Forelimb muscle (tissue), 1 donor: Measurements from ENCODE around the gene EIF4G1. TPM values are rescaled to one million over a fixed set of nuclear protein-coding genes. Genes with fewer than 3 reads are reported as not detected.

Experiments used
- DNase-seq: peaks from one replicate; pipeline ENCODE4 v3.0.0-alpha.2; 2013; ENCODE audit warnings: low read depth
- polyA plus RNA-seq: library from polyadenylated mRNA; unstranded; fragments of 120-200 nt; gene quantifications from one replicate; pipeline ENCODE4 v1.2.1, GENCODE V29; 2013; ENCODE audit not compliant: insufficient read length

The EIF4G1 gene
- polyA plus RNA-seq, 1 donor: 171 TPM

DNA sequence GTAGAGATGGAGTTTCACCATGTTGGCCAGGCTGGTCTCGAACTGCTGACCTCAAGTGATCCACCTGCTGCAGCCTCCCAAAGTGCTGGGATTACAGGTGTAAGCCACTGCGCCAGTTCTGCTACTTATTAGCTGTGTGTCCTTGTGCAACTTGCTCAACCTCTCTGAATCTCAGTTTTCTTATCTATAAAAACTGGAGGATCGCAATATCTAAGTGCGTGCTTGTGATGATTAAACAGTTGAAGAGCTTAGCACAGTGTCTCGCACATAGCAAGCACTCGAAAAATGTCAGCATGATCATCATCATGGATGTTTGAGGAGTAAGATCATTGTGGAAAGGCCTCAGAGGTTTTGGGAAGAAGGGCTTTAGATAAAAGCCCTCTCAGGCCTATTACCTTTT lies 36.2 kb downstream of the EIF4G1 start:
- no peak for DNase-seq

- DNase-seq: no peak
Observed at GRCh38 chr3:184351511-184352148, 37.2 kb downstream of the EIF4G1 start.

GRCh38 chr3:184352149-184352785 lies 37.9 kb downstream of the EIF4G1 start:
- DNase-seq: no peak

DNA sequence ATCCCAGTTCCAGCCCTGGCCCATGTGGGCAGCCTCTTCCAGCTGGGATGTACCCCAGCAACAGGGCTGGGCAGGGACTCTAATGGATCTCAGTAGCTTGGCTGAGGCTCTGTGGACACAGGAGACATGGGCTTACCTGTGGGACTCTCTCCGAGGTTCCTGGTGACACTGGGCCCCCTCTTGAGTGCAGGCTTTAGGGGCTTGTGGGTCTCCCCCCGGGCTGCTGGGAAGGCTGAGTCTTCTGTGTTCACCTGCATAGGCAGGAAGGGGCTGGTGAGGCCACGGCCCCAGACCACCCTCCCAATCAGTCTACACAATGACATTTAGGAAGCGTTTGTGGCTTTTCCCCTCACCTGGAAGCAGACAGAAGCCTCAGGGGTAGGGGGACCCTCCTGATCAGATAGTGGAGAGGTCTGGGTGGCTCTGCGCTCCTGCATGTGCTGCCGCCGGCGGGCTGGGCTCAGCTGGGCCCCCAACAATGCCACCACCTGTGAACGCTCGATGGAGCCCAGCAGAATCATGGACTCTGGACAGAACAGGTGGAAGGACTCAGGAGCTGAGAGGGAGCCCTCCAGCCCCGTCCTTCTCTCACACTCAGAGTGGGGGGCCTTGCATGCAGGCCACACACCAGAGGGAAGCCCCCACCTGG lies 38.6 kb downstream of the EIF4G1 start:
- DNase-seq: no peak

GRCh38 chr3:184353546-184353941 lies 39.1 kb downstream of the EIF4G1 start:
- DNase-seq: no peak

DNA sequence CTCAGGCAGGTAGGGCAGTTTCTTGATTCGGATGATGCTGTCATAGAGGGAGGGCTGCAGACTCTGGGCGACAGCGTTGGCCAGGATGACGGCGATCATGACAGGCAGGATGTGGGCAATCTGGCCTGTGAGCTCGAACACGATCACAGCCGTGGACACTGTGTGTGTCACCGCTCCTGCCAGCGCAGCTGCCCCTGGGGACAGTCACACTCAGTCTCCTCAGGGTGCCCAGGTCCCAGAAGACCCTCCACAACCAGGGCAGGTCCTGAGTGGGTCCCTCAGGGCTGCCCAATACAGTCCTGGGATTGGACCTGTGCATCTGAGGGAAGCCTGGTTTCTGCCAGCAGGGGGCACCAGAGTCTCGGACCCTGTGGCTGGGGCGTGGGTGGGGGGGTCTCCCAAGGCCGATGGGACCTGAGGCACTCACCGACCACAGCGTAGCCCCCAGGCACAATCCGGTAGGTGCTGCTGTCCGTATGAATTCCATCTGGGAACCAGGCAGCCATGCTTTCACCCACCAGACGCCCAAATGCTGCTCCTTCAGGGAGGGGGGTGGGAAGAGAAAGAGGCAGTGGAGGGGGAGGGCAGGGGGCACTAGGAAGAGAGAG lies 39.8 kb downstream of the EIF4G1 start:
- no peak for DNase-seq

GRCh38 chr3:184354754-184355153 lies 40.3 kb downstream of the EIF4G1 start:
- no peak for DNase-seq

GRCh38 chr3:184355261-184356040 lies 41.0 kb downstream of the EIF4G1 start:
- no peak for DNase-seq

DNA sequence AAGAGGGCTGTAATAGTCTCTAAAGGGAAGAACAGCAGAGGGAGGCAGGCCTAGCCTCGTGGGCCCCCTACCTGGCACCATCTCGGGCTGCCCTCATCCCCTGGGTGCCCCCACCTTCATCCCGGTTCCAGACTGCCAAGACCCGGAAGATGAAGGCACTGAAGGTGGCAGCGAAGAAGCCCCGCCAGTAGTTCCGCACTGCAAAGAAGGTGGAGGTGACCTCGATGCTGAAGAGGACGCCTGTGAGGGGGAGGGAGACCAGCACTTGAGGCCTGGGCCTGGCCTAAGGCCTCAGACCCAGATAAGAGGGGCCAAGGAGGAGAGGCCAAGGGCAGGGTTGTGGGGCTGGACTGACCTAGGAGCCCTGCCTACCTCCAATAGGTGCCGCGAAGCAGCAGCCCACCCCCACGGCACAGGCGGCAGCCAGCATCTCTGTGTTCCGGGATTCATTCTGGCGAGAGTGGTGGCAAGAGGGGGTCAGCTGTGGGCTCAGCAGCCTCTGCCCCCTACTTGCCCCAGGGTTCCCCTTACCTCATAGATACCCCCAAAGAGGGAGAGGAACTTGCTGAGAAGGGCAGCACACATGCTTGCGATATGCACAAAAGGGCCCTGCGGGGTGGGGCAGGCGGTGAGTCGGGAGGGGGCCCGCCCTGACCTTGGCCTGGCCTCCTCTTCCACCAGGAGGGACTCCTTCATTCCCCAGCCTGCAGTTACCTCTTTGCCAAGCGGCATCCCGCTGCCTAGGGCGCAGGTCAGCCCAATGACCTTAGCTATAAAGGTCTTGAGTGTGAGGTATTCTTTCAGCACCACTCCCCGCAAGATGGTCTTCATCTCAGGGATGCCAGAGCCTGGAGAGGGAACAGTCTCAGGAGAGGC lies 43.1 kb downstream of the EIF4G1 start:
- DNase-seq: no peak

GRCh38 chr3:184358124-184358767 lies 43.8 kb downstream of the EIF4G1 start:
- no peak for DNase-seq

DNA sequence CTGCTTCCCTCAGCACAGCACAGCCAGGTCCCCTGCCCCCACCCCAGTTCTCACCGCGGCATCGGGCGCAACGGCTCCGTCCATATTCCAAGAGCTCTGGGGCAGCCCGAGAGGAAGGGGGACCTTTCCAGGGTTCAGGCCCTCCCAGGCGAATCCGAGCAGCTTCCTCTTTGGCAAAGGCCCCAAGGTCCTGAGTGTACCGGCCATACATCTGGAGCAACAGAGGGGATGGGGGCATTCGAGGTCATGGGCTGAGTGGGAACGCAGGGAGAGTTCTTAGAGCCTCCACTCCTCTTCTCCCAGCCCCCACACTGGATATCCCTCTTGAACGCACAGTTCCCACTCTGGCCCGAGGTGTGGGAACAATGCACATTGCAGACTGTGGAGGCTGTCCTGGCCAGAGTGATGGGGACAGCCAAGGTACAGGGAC lies 44.5 kb downstream of the EIF4G1 start:
- DNase-seq: no peak

DNA sequence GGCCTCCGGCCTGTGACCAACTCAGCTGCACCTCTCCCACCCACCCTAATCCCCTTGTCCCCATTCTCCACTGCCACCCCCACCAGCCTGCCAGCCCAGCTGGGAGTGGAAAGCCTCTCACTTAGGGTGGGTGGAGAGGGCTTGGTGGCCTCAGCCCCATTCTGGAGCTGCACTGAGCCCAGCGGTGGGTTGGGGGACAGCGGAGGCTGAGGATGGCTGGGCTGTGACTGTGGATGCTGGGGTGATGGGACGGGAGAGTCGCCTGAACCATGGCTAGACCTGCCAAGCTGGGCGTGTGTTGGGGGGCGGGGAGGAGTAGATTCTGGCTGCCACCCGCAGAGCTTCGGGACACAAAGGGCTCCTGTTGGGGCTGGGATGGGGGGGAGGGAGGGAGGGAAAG lies 45.2 kb downstream of the EIF4G1 start:
- no peak for DNase-seq

- DNase-seq: no peak
Observed at GRCh38 chr3:184360070-184360928, 45.9 kb downstream of the EIF4G1 start.

DNA sequence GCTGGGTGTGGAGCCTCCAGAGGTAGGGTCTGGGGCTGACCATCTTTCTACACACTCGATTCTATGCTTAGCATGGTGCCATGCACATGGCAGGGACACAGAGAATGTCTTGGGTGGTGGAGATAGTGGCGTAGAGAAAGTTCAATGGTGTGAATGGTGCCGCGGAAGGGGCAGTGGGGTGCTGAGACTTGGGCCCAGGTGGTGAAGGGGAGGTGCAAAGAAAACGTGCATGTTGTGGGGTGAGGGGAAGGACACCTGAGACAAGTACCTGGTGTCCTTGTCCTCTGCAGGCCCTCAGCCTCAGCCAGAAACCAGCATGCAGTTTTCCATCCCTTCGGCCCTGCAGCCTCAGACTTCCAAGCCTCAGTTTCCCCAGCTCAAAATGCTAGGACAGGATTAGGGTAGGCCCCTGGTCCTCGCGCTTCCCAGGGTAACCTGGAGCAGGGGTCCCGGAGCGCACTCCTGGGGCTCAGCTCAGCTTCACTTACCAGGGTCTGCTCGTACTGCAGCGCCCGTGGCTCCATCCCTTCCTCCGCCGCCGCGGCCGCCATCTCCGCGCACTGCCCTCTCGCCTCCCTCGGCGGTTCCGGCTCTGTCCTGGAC lies 46.6 kb downstream of the EIF4G1 start:
- no peak for DNase-seq

- DNase-seq: no peak
Observed at GRCh38 chr3:184361532-184361931, 47.1 kb downstream of the EIF4G1 start, which contains the start of the genes CLCN2 and POLR2H. TSS of gene CLCN2 (minus strand) at chr3:184361605. CDS start at chr3:184361479, 126 bp downstream. TSS of gene POLR2H (plus strand) at chr3:184361710. CDS start at chr3:184363493, 1,783 bp downstream.

DNA sequence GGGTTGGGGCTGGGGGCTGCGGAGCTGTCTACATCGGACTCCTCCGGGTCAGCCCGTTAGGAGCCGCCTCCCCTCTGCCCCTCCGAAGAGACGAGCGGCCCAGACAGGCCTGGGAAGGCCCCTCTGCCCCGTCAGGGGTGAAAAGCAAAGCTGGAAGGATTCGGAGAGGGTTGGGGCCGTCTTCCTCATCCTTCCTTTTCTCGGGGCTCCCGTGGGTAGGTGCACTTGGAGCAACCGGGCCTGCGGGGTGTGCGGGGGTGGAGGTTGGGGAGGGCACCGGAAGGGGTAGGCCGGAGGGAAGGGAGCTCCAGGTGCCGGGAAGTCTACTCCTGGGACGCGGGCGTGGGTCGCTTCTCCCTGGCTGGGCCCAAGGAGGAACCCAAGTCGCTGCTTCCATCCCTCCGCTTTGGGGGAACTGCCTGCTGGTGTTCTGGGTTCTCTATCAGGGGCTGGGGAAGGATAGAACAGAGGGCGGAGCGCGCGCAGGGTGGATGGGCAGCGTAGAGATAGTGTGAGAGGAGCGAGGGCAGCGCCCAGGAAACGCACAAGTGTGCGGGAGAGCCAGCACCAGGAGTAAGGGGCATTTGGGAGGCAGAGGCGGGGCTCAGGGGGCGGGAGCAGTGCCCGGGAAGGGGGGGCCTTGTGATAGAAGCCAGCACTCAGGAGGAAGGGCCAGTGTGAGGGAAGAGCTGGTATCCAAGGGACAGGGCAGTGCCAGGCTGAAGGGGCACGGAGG lies 47.7 kb downstream of the EIF4G1 start:
- DNase-seq: no peak

DNA sequence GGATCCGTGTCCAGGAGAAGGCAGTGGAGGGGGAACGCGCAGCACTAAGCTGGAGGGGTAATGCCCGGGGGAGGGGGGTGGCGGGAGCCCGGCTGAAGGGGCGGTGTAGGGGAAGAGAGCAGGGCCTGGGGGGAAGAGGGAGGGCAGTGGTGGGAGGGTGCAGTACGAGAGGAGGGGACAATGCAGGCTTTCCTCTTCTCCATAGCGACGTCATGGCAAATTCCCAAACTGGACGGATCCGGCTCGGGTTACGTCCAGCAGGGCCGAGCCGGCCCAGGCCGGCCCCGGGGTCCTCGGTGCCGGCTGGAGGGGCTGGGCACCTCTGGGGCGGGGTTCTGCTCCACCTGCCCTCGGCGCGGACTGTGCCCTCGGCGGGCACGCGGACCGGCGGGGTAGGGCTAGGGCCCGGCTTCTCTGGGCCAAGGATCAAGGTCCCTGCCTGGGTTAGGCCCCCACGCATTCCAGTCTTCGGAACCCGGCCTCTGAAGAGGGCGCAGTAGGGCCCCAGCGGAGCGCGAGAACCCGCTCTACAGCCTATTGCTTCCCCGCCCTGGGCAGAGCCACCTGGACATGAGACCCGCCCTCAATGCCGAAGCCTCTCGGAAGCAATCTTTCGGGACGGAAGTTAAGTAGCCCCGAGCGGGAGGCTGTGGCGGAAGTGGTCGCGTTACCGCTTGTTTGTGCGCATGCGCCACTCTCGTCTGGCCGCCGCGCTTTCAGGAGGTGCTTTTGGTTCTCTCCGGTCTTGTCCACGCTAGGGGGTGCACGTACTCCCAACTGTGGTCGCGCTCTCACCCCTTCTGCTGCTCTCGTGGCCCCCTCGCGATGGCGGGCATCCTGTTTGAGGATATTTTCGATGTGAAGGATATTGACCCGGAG lies 48.5 kb downstream of the EIF4G1 start:
- peak; percentile 95 for DNase-seq
